Kidney glomerular epithelial cell (primary cell): Measurements from ENCODE around the gene CEP68.
"Not testable (repeated sequence)": the region's sequence is repeated elsewhere in the genome, so short reads cannot be mapped to it uniquely, and the experiment has no call there.

Source experiments
- DNase-seq: peaks from one replicate; lab custom pipeline; 2025; lab: John Stamatoyannopoulos, UW

Gene CEP68

GRCh38 chr2:65129826-65130663, 73.8 kb downstream of the CEP68 start, which contains the start of gene RAB1A:
RAB1A (minus strand) TSS chr2:65130106; CDS start chr2:65129915, 191 bp downstream.
- DNase-seq: peak; percentile 100

- peak; percentile 32 for DNase-seq
Observed at GRCh38 chr2:65130664-65131175, 74.5 kb downstream of the CEP68 start.

GRCh38 chr2:65132930-65133329, 76.7 kb downstream of the CEP68 start:
- DNase-seq: not testable (repeated sequence)

- DNase-seq: no peak
Observed at GRCh38 chr2:65133626-65134025, 77.4 kb downstream of the CEP68 start.

- DNase-seq: no peak
Observed at GRCh38 chr2:65134158-65134557, 77.9 kb downstream of the CEP68 start.

- DNase-seq: no peak
Observed at GRCh38 chr2:65136253-65136652, 80.0 kb downstream of the CEP68 start.
